Measurements from ENCODE around the gene PTPA.
"Not testable (repeated sequence)": the region's sequence is repeated elsewhere in the genome, so short reads cannot be mapped to it uniquely, and the experiment has no call there.

Gene PTPA

DNA sequence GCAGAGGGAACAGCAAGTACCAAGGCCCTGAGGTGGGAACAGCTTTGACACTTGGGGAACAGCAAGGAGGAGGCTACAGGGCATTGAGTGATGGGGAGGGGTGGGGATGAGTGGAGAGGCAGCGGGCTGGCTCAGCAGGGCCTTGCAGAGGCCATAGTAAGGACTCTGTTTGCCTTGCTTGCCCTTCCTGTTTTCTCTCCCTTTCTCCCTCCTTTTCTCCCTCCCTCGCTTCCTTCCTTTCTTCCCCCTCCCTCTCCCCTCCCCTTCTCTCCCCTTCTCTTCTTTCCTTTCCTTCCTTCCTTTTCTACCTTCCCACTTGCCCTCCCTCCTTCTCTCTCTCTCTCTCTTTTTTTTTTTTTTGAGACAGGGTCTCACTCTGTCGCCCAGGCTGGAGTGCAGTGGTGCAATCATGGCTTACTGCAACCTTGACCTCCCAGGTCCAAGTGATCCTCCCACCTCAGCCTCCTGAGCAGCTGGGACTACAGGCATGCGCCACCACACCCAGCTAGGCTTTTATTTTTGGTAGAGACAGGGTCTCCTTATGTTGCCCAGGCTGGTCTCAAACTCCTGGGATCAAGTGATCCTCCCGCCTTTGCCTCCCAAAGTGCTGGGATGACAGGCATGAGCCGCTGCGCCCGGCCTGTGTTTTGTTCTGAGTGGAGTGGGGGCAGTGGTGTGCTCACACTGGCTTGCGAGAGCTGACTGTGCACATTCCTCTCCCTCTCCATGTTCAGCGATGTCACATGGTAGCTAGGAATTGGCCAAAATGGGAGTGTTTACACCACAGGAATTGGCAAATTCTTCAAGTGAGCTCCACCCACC, 49.7 kb downstream of the PTPA start:
- DNase-seq (ENCODE audit: low spot score) = peak; percentile 84

DNA sequence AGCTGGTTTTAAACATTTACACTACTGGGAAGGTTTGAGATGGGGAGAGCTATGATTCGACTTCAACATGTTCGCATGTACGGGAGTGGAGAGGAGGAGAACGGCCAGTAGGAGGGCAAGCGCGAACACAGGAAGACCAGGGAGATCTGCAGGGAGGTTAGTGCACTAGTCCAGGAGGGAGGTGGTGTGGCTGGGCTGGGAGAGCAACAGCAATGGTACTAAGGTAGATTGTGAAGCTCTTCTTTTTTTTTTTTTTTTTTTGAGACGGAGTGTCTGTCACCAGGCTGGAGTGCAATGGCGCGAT, 50.3 kb downstream of the PTPA start:
- no peak for DNase-seq (ENCODE audit: low spot score)

DNA sequence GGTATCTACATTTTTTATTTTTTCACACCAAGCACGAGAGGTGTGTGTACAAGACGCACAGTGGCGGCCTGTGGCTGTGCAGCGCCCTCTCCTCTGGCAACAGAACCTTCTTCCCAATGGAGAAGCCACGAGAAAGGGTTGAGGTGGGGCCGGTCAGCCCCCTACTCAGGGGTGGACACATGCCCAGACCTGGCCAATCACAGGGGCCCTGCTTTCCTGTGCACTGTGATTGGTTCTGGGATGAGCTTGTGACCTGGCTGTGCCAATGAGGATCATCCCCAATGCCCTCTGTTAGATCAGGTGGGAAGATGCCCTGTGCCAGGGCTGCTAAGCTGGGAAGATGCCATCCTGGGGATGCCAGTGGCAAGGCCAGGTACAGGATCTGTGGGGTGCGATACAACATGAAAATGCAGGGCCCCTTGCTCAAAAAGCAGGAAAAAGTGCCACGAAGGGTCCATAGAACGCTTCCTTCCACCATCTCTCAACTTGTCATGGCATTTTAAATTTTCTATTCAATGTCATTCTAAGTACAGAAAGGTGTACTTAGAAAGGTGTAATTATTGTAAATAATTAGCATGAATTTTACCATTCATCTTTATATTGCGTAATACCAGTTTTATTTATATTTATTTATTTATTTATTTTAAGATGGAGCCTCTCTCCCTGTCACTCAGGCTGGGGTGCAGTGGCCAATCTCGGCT, 51.4 kb downstream of the PTPA start:
- no peak for DNase-seq (ENCODE audit: low spot score)

DNA sequence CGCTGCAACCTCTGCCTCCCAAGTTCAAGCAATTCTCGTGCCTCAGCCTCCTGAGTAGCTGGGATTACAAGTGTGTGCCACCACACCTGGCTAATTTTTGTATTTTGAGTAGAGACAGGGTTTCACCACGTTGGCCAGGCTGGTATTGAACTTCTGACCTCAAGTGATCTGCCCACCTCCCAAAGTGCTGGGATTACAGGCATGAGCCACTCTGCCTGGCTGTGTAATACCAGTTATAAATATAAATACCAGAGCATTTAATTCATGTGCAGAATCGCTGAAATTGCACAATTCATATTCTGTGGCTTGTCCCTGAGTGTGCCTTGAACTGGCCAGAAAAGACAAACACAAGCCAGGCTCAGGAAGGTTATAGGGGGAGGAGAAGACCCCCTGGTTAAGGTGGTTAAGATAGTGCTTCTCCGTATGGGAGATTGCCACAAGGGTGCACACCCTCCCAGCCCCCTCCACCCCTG, 52.0 kb downstream of the PTPA start:
- not testable (repeated sequence) for DNase-seq (ENCODE audit: low spot score)

DNA sequence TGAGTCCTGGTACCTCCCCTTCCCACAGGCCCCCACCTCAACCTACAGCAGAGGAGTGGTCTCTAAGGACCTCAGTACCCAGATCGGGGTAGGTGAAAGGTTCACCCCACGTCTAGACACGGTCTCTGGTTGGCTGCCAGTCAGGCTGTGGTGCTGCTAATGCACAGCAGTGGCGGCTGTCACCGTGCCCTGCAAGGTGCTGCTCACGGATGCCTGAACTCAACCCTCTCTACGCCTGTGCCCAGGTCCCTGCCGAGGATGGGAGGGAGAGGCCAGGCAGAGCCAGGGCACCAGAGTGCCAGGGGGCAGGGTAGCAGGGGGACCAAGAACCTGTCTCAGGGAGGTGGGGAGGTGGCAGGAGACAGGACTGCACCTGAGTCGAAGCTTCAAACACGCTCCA, 52.5 kb downstream of the PTPA start:
- DNase-seq (ENCODE audit: low spot score) = no peak

DNA sequence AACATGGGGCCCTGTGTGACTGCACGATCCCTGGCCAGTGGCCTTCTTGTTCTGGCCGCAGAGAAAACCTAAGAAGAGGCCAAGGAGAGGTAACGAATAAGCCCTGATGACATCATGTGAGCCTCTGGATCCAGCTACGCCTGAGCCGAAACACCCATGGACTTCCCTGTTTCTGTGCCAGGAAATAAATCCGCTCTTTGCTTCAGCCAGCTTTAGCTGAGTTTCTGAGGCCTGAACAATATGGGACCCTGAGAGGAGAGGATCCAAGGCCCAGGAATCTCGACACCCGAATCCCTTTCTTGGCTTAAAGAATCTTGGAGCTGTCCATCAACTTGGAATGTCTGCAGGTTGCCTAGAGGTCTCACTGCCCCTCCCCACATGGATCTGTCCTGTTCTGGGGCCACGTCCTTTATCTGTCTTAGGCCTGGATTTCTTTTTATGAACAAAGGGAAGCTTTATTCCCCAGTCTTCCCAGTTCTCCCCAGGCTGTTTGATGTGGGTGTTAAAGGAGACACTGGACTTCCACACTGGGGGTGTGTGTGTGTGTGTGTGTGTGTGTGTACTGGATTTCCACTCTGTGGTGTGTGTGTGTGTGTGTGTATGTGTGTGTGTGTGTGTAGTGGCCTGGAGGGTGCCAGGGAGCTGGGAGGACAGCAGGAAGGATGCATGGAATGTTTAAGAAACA, 53.2 kb downstream of the PTPA start:
- DNase-seq (ENCODE audit: low spot score) = peak; percentile 71

DNA sequence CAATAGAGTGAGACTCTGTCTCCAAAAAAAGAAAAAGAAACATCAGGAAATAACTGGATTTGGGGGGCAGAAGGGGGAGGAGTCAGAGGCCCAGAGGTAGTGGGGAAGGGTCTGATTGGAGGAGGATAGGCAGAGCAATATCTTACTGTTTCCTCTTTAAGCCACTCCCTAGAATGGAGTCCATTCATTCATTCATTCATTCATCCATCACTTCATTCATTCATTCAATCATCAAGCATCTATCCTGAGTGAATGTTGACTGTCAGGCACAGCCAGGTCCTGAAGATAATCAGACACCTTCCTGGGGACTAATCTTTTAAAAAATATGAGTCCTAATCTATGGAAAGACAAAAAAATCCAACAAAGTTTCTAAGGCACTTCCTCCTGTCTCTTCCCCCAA, 54.0 kb downstream of the PTPA start:
- DNase-seq (ENCODE audit: low spot score) = no peak

DNA sequence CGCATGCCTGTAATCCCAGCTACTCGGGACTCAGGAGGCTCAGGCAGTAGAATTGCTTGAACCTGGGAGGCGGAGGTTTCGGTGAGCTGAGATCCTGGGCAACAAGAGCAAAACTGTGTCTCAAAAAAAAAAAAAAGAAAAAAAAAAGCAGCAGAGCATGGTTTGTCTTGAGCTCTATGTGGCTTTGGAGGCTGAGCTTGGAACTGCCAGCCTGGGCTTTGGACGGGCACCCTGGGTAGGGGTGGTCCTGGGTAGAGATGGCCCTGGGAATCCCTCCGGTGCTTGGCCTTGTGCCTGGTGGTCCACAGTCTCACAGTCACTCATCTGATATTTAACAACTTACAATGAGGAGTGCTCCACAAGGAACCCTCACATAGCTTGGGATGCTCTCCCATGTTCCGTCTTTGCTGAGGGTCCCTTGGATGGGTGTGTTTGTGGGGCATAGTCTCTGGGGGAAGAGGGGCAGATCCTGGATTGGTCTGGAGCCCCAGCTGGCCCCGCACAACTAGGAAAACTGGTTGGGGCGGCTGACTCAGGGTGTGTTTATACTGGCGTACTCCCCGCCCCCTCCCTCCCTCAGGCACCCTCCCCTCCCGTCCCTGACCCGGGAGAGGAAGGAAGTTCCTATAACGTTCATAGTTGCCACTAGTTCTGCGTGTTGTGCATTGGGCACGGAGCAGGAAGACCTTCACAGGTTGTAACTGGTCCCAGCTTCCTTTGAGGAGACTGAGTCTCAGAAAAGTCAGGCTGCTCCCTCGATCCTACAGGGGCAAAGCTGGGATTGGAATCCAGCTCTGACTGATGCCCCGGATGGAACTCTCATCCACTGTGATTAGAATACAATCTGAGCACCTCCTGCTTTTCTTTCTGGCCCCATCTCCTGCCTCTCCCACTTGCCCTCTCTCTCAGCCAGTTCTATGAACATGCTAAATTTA, 55.7 kb downstream of the PTPA start:
- DNase-seq (ENCODE audit: low spot score) = peak; percentile 91

DNA sequence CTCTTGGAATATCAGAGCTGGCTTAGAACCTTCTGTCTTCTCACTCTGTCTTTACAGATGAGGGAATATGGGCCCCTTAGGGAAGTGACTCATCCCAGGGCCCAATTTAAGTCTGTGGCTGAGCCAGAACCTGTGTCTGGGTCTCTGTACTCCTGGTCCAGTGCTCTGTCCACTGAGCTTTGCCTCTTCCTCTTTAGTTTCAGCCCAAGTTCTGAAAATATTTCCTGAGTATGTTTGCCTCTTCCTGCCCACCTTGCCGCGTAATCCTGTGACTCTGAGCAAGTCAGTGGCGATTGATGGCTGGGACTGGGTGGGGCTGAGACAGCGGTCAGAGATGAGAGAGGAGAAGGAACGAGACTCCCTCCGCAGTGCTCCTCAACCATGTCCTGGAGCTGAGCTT, 59.0 kb downstream of the PTPA start:
- no peak for DNase-seq (ENCODE audit: low spot score)

DNA sequence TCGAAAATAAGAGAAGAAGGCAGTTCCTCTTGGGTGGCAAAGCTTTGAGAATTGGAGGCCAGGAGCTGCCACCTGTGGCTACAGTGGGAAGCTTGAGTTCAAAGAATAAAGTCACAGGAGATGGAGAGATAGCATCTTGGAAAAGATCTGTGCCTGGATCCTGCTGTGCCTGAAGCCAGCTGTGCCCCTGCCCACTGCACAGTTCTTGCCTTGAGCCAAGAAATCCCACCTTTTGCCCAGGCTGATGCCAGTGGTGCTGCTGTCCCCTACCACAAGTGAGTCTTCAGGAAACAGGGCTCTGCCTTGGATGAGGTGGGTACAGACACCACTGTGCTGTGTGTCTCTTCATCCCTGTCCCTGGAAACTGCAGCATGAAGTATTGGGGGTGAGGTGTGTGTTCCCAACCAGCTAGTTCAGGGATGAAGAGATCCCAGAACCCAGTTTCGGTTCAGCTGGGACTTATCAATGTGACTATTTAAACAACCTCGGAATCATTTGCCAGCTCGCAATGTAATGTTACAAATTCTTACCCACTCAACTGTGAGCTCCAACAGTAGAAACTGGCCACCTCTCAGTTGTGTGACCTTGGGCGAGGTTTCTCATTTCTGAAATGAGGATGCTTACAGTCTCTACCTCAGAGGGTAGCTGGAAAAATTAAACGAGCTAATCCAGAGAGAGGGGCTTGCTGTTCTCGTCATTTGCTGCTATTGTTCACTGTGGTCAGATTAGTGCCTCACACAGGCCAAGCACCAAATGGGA, 61.0 kb downstream of the PTPA start:
- no peak for DNase-seq (ENCODE audit: low spot score)

DNA sequence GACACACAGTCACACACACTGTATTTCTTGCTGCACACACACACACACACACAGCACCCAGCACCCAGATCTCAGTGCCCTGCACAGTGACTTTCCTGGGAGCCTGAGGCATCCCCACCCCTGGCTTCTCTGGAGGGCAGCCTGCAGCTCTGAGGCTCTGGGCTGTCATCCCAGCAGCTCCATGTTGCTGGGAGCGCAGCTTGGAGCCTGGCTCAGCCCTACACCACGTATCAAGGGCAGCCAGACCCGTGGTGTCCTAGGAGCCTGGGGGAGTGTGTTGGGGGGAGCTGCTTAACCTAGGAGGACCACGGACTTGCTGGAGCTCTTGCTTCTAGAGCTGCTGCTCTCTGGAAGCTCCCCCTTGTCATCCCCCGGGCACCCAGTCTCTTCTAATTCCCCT, 61.6 kb downstream of the PTPA start:
- no peak for DNase-seq (ENCODE audit: low spot score)

DNA sequence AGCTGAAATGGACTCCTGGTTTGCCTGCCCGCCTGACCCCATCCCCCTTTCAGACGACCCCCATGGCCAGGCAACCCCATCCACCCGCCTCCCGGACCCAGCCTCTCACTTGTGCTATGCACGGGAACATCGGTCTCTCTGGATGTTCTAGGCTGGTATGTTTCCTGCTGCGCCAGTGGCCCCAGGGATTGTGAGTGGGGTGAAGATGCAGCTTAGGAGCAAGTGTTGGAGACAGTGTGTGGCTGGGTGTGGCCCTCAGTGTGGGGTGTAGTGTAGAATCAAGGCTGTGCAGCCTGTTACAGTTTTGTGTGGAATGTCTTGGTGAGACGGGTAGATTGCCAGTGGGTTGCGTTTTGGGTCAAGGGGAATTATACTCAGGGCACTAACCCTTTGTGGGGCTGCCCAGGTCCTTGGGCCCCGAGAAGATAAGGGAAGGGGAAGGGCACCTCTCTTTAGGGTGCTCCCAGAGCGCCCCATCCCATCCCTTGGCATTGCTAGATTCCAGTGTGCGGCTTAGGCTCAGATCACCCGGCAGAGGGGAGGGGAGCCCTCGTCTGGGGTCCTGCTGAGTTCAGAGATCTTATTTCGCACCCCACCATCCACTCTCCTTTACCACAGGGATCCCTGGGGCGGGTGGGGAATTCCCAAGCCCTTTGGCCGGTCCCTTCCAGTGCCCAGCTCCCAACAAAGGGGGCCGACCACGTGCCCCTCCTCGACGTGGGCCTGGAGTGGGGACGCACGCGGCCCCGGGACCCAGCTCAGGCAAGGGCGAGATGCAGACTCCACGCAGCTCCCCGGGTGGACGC, 62.3 kb downstream of the PTPA start:
- peak; percentile 25 for DNase-seq (ENCODE audit: low spot score)

DNA sequence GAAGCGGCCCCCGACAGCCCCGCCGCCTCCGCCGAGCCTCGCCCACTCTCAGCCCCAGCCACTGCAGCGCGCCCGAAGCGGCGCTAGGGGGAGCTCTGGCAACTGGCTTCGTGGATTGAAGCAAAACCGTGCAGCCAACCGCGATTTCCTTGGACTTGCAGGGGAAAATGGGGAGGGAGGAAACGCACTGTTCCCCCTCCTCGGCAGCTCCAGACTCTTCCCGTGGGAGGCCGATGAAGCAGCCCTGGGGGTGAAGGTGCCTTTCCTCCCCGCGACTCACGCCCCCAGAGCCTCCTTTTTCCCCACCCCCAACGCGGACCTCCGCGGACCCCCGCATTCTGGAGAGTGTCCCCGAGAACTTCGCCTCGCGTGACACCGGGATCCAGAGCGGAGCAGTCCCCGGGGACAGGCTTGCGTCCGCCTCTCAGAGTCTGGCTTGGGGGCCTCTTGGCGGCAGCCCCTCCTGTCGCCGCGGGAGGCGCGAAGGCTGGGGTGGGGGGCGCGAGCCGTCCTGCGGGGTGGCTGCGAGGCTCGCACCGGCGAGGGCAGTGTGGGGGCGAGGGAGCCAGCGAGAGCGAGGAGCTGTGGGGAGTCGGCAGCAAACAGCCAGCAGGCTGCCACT, 63.0 kb downstream of the PTPA start:
- DNase-seq (ENCODE audit: low spot score) = peak; percentile 88

DNA sequence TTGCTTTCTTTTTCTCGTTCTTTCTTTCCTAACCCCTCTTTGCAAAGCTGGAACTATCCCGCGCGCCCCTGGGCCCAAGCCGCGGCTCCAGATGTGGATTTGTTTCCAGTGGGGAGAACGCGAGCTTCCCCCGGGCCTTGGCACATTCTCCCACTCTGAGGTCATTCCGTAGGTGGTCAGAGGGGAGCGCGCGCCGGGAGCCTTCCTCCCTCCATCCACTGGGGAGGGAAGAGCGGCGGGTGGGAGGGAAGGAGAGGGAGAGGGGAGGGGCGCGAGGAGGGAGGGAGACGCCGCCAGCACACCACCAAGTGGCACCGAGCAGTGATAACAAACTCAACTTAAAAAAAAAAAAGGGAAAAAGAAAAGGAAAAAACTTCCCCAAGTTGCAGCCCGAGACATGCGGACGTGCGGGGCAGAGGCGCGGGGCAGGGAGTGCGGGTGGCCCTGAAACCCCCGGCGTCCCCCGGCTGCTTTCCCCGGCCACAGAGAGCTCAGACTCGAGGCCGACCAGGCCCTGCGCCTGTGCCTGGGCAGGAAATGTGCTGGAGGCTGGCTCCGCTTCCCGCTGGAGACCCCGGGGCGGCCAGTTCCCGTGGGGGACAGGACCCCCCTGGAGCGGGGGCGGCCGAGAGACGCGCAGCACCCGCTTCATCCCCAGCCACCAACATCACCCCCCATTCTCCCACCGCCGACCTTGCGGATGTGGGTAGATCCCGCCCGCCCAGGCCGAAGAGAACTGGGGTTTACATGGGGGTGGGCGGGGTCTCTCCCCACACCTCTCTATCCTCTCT, 63.7 kb downstream of the PTPA start:
- DNase-seq (ENCODE audit: low spot score) = peak; percentile 89

DNA sequence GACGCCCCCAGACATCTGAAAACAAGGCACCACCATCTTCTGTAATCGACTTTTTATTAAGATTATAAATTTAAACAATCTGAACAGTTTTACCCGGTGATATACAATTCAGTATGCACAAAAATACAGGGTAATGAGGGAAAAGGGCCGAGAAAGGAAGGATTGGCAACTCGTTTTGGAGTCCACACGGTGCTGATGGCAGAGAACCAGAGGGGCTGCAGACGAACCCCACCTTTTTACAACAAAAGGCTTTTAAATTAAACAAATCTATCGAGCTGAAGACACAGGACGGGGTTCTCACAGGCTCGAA, 64.3 kb downstream of the PTPA start:
- DNase-seq (ENCODE audit: low spot score) = no peak

DNA sequence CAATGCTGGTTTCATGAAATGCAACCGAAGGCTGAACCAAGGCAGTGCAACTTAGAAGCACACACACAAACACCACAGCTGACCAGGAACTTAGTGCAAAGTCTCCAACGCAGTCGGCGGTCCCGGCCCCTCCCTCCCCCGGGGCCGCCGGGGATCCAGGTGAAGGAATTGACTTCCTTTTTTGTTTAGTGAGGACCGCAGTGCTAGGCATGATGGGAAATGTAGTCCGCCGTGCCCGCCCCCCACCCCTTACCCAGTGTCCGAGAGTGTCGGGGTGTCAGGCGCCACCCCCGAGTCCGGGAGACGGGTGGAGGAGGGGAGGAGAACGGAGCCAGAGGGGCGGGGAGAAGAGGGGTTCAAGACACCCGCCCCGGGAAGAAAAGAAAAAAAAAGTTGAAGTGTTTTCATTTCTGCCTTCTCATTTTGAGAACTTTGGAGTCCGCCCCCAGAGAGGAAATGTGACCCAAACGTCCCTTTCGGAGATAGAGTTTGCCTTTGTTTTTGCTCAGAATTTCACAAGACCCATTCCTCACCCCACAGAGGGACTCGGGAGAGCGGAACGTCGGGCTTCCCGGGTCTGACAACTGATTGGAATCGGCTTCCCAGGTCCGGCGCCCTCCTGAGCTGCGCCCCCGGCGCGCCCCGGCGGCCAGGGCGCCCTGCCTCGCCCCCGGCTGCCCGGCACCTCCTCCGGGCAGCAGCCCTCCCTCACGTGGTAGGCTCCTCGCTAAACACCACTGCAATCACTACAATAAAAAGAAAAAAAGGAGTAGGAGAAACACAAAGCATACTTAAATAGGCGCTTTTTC, 64.8 kb downstream of the PTPA start:
- peak; percentile 74 for DNase-seq (ENCODE audit: low spot score)

DNA sequence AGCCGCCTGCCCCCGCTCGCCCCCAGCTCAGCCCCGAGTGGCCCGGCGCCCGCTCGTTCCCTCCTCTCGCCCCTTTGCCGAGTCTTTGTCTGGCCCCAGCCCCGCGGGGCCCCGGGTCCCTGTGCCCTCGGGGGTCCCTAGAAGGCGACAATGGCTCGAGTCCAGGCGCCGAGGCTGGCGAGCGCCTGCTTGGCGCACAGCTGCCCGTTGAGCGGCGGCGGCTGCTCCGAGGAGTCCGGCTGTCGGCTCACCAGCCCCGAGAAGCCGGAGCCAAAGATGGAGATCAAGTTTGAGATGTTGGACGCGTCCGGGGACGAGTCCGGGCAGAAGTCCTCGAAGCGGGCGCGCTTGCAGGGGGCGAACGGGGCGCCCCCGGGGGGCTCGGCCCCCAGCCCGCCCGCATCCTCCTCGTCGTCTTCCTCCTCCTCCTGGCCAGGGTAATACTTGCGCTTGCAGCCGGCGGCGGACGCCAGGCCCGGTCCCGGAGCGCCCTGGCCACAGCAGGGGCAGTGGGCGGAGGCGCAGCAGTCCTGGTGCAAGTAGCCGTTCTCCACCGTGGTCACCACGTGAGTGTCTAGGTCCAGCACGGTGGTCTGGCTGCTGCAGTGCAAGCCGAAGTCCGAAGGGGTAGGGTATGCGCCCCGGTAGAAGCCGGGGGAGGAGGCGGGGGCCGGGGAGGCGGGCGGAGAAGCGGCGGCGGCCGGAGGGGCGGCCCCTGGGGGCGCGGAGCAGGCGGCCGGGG, 65.7 kb downstream of the PTPA start:
- DNase-seq (ENCODE audit: low spot score) = no peak

DNA sequence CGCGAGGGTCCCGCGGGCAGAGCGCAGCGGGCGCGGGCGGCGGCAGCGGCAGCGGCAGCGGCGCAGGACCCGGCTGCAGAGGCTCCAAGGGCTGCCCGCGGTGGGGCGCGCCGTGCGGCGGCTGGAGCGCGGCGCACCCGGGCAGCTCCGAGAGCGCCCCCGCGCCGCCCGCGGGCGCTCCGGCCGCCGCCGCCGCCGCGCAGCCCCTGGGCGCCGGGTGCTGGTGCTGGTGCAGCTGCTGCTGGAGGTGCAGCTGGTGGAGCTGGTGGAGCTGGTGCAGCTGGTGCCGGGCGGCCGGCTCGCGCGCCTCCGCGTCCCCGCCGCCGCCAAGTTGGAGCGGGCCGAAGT, 66.2 kb downstream of the PTPA start:
- peak; percentile 44 for DNase-seq (ENCODE audit: low spot score)

Data from AG20443 (cell line).